NCI-H2171 treated with DMSO at 0.1 percent for 48 hours (cell line): ENCODE measurements around the gene PDZD2.
A peak's percentile ranks its signal among the peaks of the same experiment; 100 is the strongest.

Experiments
- DNase-seq: peaks from one replicate; lab custom pipeline; 2025; lab: John Stamatoyannopoulos, UW

The PDZD2 gene

DNA sequence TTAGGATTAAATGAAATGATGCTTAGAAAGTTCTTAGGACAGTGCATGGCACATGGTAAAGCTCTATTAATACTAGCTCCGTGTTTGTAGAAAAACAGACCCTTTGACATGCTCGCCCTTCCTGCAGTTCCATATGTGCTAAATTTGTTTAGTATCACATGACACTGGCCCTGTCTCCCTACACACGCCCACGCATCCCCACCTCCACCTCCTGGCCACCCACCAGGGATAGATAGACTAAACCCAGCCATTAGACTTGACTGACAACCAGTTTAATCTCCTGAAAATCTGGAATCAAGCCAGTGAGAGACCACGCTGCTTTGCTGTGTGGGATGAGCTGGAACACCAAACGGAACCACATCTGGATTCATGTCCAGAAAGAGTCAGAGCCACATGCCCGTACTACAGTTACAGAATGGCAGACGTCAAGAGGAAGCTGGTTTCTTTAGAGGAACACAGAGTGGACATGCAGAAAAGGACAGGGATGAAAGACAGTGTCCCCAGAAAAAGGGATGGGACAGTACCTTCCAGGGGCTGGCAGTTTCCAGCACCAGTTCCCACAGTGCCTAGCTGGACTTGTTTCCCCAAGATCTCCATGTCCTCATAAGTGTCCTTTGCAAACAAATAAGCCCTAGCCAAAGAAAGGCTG, 186.1 kb downstream of the PDZD2 start:
- peak; percentile 42 for DNase-seq

GRCh38 chr5:31825518-31826068, 186.7 kb downstream of the PDZD2 start:
- peak; percentile 80 for DNase-seq

- DNase-seq = no peak
Observed at GRCh38 chr5:31827867-31828266, 188.9 kb downstream of the PDZD2 start.

GRCh38 chr5:31832966-31833365, 194.0 kb downstream of the PDZD2 start:
- no peak for DNase-seq

- no peak for DNase-seq
Observed at GRCh38 chr5:31833710-31834109, 194.8 kb downstream of the PDZD2 start.

GRCh38 chr5:31844622-31845345, 205.9 kb downstream of the PDZD2 start:
- peak; percentile 58 for DNase-seq

- no peak for DNase-seq
Observed at GRCh38 chr5:31845361-31845760, 206.4 kb downstream of the PDZD2 start.

DNA sequence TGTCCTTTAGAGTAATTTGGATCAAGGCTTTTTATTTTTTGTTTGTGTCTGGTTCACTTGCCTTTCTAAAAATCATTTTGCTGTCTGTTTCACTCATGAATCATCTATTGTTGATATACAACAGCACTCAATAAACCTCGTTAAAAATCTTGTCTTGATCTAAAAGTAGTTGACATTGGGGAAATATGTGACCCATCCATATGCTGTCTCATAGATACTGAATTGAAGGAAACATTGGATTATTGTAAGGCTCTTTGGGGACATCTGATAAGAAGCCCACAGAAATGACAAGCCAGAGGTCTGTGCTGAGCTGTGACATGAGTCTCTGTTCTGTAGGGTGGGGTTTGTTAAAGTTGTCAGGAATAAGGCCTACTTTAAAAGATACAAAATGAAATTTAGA, 208.0 kb downstream of the PDZD2 start:
- no peak for DNase-seq

- DNase-seq = no peak
Observed at GRCh38 chr5:31847354-31847753, 208.4 kb downstream of the PDZD2 start.

GRCh38 chr5:31850981-31851689, 212.2 kb downstream of the PDZD2 start:
- DNase-seq = no peak

- no peak for DNase-seq
Observed at GRCh38 chr5:31853398-31854135, 214.6 kb downstream of the PDZD2 start.

DNA sequence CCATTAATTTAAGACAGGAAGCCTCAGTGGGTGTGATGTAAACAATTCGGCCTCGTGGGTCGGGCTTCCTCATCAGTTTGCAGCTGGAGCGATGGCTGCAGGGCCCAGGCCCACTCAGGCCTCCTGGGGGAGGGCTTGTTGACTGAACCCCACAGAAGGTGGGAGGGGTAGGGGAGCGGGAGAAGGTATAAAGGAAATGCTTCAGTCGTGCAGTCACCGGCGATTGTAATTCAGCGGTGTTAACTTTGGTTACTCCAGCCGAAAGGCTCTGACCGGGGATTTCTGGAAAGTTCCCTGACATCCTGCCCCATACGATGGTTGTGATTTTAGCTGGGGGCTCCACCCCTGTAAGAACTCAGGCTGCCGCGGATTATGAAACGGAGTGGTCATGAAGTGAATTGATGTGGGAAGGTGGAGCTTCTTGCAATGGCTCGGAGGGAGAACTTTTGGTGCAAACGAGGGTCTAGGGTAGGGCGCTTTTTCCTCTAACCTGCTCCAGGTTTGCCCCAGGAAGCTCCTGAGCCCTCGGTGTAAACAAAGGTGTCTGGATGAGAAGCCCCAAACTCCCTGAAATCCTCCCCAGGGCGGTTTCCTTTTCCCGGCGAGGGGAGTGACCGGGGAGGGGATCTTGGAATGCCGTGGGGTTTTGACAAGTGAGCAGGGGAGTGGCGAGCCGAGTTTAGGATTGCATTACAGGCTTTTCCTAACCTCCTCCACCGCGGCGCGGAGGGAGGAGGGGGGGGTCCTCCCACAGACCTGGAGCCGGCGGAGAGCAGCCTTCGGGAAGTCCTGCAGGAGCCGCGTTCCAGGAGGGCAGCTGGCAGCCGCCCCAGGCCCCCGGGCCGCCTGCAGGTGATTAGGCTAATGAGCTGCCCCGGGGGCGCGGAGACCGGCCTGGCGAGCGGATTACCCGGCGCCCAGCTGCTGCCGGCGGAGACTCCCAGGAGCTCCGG, 215.5 kb downstream of the PDZD2 start:
- peak; percentile 62 for DNase-seq

GRCh38 chr5:31855134-31856040, 216.5 kb downstream of the PDZD2 start:
- no peak for DNase-seq

DNA sequence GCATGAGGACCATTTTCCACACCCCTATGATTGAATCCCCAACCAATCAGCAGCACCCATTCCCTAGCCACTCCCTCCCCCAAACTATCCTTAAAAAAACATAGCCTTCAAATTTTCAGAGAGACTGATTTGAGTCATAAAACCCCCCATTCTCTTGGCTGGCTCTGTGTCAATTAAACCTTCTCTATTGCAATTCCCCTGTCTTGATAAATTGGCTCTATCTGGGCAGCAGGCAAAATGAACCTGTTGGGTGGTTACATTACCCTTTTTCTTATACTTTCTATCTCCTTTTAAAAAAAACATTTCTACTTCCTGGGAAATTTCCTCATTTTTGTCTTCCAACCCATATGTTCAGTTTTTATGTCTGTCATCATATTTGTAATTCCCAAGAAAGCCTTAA, 220.2 kb downstream of the PDZD2 start:
- no peak for DNase-seq

- no peak for DNase-seq
Observed at GRCh38 chr5:31860278-31860677, 221.3 kb downstream of the PDZD2 start.

GRCh38 chr5:31860726-31861433, 221.9 kb downstream of the PDZD2 start:
- no peak for DNase-seq

GRCh38 chr5:31861601-31862000, 222.7 kb downstream of the PDZD2 start:
- DNase-seq = no peak

DNA sequence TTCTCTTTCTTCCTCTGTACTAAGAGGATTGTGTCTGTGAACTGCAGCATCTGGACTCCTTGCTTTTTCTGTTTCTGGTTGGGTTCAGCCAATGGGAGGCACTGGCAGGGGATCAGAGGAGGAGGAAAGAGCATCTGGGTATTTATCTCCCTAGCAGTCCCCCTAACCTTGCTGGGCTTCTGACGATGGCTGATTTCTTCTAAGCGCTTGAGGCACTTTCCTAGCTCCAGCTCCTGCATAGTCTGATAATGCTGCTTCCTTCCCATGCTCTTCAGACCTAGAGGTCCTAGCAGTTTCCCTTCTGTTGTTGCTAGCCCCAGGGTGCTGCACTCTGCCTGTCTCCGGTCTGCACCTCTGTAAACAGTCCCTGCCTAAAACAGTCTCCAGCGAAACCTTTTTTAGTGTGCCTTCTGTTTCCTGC, 225.1 kb downstream of the PDZD2 start:
- peak; percentile 43 for DNase-seq

DNA sequence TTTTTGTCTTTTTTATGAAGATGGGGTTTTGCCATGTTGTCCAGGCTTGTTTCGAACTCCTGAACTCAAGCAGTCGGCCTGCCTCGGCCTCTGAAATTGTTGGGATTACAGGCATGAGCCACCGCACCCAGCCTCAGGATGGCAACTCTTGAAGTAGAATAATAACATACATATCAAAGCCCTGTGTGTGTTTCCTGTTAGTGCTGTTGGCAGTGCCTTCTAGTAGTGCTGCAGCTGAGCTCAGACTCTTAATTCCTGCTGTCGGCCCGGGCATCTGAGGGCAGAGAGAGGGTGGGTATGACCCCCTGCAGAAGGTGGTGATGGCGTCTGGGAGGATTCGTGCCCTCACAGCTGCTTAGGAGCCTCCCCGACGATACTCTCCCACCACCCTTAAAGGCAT, 227.2 kb downstream of the PDZD2 start:
- no peak for DNase-seq
